GM10248 (cell line): ENCODE measurements around the gene BRAT1.

Experiments
- CTCF ChIA-PET: fragments of 300-600 bp; sonication (Branson Sonifier 250); formaldehyde crosslinking; extraction: SDS; loops from one replicate; lab custom pipeline; 2021; ENCODE audit warnings: antibody characterized with exemption; lab: Yijun Ruan, JAX
- POLR2A ChIA-PET: fragments of 350-650 bp; sonication (Branson Sonifier 250); formaldehyde crosslinking; extraction: SDS; loops from one replicate; lab custom pipeline; 2020; ENCODE audit warnings: antibody characterized with exemption; lab: Yijun Ruan, JAX
- DNase-seq: peaks from one replicate; pipeline ENCODE4 v3.0.0; 2012; ENCODE audit errors: extremely low spot score
- CTCF ChIP-seq: IDR thresholded peaks from 2 replicates; pipeline ENCODE4 v1.5.1; 2012; ENCODE audit warnings: mild to moderate bottlenecking, low read depth; ENCODE audit errors: extremely low read depth, missing control alignments, control extremely low read depth

BRAT1 gene

GRCh38 chr7:2530071-2530987, 25.0 kb downstream of the BRAT1 start:
- ChIA-PET CTCF (interaction anchor here (0.8 to 1.5 kb wide), 2 partner anchors 78 to 180 kb away, joined by 3 to 4 read pairs; no protein-coding TSS in a partner anchor), POLR2A (no interaction called here)
- peak; percentile 84 for DNase-seq
- no peak for TF ChIP-seq CTCF

DNA sequence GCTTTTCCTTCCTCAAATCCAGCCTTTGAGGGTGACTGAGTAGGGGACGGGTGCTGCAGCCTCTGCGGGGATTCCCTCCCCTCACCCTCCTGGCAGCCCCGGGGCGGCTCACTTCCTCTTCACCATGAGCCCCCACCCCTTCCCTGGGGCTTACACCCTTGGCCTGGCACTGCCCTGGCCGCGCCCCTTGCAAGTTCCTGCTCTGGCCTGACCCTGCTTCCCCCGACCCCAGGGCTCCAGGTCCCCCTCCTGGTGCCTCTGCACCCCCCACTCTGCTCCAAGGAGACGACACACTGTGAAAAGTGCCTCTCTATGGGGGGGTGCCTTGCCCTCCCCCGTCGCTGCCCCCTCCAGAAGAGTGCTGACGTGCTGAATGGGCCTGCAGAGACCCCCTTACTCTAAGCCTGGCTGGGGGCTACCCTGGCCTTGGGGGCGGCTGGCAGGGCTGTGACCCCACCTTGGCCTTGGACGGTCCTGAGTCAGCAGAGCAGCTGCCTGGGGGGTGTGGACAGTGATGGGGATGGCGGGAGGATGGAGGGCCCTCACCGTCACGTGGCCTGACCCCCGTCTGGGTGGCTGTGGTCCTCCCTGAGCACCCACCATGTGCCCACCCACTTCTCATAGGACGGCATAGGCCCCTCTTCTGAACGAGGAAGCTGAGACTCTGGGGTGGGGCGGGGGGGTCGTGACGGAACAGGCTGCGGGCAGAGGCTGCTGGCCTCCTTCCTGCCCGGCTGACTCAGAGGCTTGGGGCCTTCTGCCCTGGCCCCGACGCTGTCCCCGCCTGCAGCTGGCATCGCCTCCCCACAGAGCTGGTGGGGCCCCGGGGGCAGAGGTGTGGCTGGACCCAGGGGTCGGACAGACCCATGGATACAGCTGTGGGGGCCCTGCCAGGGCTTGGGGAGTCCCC, 25.9 kb downstream of the BRAT1 start:
- ChIA-PET POLR2A (no interaction called here), CTCF (interaction anchor here (0.8 to 1.6 kb wide), 3 partner anchors 77 to 181 kb away, joined by 3 to 4 read pairs (median 3); no protein-coding TSS in a partner anchor)
- no peak for TF ChIP-seq CTCF
- peak; percentile 72 for DNase-seq

- DNase-seq = no peak
- POLR2A ChIA-PET = no interaction called here
- CTCF ChIA-PET = interaction anchor here (0.8 to 1.6 kb wide), 2 partner anchors 39 to 181 kb away, joined by 3 read pairs; no protein-coding TSS in a partner anchor
- TF ChIP-seq CTCF = no peak
These were observed 26.7 kb downstream of the BRAT1 start for GRCh38 chr7:2528481-2529095.

DNA sequence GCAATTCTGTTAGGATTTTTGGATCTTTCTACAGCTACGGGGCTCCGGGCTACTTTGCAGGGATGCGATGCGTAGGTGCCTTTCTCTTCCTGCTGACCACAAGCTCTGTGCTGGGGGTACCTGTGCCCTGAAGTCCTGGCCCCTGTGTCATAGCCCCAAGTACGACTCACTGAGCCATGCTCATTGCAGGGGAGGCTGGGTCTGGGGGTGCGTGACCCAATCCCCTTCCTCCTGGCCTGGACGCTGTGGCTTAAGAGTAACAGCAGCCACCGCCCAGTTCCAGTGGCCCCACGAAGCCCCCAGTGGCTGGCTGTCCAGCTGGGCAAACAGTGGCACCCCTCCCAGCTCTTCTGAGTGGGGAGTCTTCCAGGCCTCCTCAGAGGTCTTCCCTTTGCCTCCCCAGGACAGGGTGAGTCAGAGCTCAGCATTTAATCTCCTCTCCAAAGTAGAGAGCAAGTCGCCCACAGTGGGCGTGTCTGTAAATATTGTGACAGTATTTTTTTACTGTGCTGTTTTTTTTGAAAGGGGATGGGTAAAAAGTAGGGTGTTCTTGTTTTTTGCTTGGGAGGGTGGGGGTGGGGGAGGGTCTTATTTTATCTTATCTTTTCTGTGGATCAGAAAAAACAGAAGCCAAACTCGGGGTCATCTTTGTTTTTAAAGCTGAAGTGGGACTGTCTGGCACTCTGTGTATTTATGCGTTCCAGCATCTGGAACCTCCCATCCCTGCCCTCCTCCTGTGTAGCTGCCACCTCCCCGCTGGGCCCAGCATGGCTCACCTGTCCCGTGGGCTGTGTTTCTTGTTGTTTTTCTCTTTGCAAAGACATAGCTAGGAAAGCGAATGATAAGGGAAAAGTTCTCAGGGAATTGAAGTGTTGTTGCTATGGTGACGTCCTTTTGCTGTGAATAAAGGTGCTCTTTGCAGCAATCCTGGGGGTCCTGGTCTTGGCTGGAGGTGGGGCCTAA, 27.5 kb downstream of the BRAT1 start:
- no peak for DNase-seq
- CTCF ChIA-PET = interaction anchor here (0.8 to 2.0 kb wide), 3 partner anchors 12 to 181 kb away, joined by 3 to 4 read pairs (median 3); no protein-coding TSS in a partner anchor
- POLR2A ChIA-PET = no interaction called here
- TF ChIP-seq CTCF = no peak

DNA sequence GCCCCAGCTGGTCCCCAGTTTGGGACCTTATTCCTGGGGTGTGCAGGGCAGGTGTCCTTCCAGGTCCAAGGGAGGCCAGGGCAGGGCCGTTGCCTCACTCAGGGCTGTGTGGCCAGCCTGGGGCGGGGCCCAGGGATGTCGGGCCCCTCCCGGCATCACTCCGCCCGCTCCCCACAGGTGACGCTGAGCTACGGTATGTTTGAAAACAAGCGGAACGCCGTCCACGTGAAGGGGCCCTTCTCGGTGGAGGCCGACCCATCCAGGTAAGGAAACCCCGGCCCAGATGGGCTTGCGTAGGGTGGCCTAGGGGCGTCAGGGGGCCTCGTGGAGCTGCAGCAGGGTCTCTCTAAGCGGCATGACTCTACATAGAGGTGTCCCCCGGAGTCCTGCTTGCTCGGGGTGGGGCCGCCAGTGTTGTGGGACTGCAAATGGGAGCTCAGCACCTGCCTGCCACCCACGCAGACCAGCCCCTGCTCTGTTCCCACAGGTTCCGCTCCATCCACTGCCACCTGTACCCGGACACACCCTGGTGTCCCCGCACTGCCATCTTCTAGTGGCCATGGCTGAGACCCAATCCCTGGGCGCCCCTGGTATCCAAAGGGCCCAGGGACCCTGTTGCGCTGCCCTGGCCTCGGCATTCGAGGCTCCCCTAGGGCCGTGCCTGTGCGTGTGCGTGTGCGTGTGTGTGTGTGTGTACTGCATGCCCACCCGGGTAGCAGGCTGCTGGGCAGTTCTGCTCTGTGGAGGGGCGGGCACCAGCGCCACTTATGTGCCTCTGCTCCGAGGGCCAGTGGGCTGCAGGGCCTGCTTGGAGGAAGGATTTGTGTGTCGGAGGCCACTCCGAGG, 28.4 kb downstream of the BRAT1 start:
- CTCF ChIA-PET = interaction anchor here (1.6 to 2.0 kb wide), 2 partner anchors 13 to 76 kb away, joined by 4 read pairs; no protein-coding TSS in a partner anchor
- DNase-seq = no peak
- POLR2A ChIA-PET = no interaction called here
- TF ChIP-seq CTCF = no peak
